ENCODE measurements around the gene L3MBTL2. TPM values are rescaled to one million over a fixed set of nuclear protein-coding genes. Genes with fewer than 3 reads are reported as not detected.

Gene L3MBTL2
- total and polyA plus RNA-seq, 7 donors = 7.2 to 19.0 (median 13.9) TPM

DNA sequence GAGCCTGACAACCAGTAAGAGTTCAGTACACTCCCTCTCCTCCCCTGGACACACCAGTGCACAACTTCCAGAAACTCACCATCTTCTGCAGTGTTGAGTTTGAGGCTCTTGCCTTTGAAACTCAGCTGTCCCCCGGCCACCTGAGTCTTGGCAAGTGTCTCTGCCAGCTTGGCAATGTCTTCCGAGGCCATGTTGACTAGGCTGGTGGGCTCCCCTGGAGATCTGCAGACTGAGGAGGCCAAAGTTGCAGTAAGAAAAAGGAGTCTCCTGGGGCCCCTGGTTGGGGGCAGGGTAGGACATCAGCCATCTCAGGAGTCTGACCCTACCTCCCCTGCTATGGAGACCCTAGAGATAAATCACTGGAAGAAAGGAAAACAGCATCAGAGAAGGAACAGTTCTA, 75.7 kb downstream of the L3MBTL2 start:
- 97 to 98% methylated on average over 2 of the region's 2 CpGs for WGBS, 2 donors
- intact Hi-C loops (cut with DNase I) = loop anchor here (10.0 kb wide), 1 partner anchor 244 kb away; no protein-coding TSS in a partner anchor
- Histone ChIP-seq H3K36me3 (peaks cover 0 to 74% (median 22%) of the 10 kb centered on the region in 4 donors), H3K27me3 (no peaks in the 10 kb centered on the region), H3K9me3 (no peaks in the 10 kb centered on the region), H3K27ac (no peak overlapping the region), H3K4me3 (no peak overlapping the region), H3K4me1 (peaks cover 0 to 12% (median 10%) of the 10 kb centered on the region in 4 donors)
- DNase-seq = no peak
- TF ChIP-seq POLR2A (IDR thresholded peaks at IDR 0.05) = no peak
- TF ChIP-seq, protein P1, sequence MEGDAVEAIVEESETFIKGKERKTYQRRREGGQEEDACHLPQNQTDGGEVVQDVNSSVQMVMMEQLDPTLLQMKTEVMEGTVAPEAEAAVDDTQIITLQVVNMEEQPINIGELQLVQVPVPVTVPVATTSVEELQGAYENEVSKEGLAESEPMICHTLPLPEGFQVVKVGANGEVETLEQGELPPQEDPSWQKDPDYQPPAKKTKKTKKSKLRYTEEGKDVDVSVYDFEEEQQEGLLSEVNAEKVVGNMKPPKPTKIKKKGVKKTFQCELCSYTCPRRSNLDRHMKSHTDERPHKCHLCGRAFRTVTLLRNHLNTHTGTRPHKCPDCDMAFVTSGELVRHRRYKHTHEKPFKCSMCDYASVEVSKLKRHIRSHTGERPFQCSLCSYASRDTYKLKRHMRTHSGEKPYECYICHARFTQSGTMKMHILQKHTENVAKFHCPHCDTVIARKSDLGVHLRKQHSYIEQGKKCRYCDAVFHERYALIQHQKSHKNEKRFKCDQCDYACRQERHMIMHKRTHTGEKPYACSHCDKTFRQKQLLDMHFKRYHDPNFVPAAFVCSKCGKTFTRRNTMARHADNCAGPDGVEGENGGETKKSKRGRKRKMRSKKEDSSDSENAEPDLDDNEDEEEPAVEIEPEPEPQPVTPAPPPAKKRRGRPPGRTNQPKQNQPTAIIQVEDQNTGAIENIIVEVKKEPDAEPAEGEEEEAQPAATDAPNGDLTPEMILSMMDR (IDR thresholded peaks at IDR 0.05) = no peak
- TF ChIP-seq POLR2AphosphoS5 (IDR thresholded peaks at IDR 0.05) = no peak
- no peak for TF ChIP-seq EP300 (IDR thresholded peaks at IDR 0.05)

Small RNAs within 50 kb of the gene (small RNA-seq; reads per million reads assigned to genes)
- gene MIR6889 = 0 reads per million in 3 donors
- 0 reads per million in 3 donors for gene RNU6-375P

Other genes with a start within 250 kb of the L3MBTL2 start
- 100 to 1,000 TPM in 1 of 4 donors, 10 to 100 TPM in 3; 59.6 to 109 (median 79.2) TPM for gene EP300, start 112.7 kb upstream of the L3MBTL2 start, total RNA-seq
- 10 to 100 TPM in 1 of 3 donors, 1 to 10 TPM in 2; 6.0 to 27.4 (median 9.0) TPM for gene EP300, start 112.7 kb upstream of the L3MBTL2 start, polyA plus RNA-seq
- gene CHADL, start 35.6 kb downstream of the L3MBTL2 start, total RNA-seq = 10 to 100 TPM in 3 of 4 donors, 1 to 10 TPM in 1; 3.3 to 25.5 (median 16.5) TPM
- gene CHADL, start 35.6 kb downstream of the L3MBTL2 start, polyA plus RNA-seq = 1 to 10 TPM in 2 of 3 donors, under 1 TPM in 1; 0.46 to 4.2 (median 2.1) TPM
- 10 to 100 TPM; 24.5 to 41.3 (median 33.2) TPM for gene RANGAP1, start 80.9 kb downstream of the L3MBTL2 start, total RNA-seq
- gene RANGAP1, start 80.9 kb downstream of the L3MBTL2 start, polyA plus RNA-seq = 10 to 100 TPM; 18.7 to 64.8 (median 19.8) TPM
- 10 to 100 TPM; 20.1 to 32.2 (median 25.8) TPM for gene ZC3H7B, start 96.2 kb downstream of the L3MBTL2 start, total RNA-seq
- gene ZC3H7B, start 96.2 kb downstream of the L3MBTL2 start, polyA plus RNA-seq = 10 to 100 TPM; 13.2 to 43.3 (median 15.7) TPM
- 10 to 100 TPM; 21.3 to 30.3 (median 24.8) TPM for gene TEF, start 176.6 kb downstream of the L3MBTL2 start, total RNA-seq
- 10 to 100 TPM; 12.6 to 14.8 (median 14.4) TPM for gene TEF, start 176.6 kb downstream of the L3MBTL2 start, polyA plus RNA-seq
- 10 to 100 TPM; 23.2 to 38.2 (median 31.8) TPM for gene TOB2, start 241.5 kb downstream of the L3MBTL2 start, total RNA-seq
- gene TOB2, start 241.5 kb downstream of the L3MBTL2 start, polyA plus RNA-seq = 10 to 100 TPM; 13.2 to 31.9 (median 15.0) TPM